Vagina (tissue), 2 donors: ENCODE data around the gene SLCO4C1.

Experiments
- POLR2A ChIP-seq, 2 donors: fragments of 450-650 bp; IDR thresholded peaks; one replicate each; pipeline ENCODE4 v1.6.1; 2017; ENCODE audit warnings: antibody characterized with exemption in 2 of 2, mild to moderate bottlenecking in 2 of 2, moderate library complexity in 2 of 2
- TF ChIP-seq, protein P1 (sequence below), 3 experiments: fragments of 450-650 bp in 2 of 3; fragments of 200-600 bp in 1 of 3; sonication (generic) in 1 of 3; IDR thresholded peaks; one replicate each; pipeline ENCODE4 v1.5.1; 2017 to 2019; ENCODE audit warnings: antibody characterized with exemption in 3 of 3, mild to moderate bottlenecking in 2 of 3, moderate library complexity in 2 of 3

DNA sequence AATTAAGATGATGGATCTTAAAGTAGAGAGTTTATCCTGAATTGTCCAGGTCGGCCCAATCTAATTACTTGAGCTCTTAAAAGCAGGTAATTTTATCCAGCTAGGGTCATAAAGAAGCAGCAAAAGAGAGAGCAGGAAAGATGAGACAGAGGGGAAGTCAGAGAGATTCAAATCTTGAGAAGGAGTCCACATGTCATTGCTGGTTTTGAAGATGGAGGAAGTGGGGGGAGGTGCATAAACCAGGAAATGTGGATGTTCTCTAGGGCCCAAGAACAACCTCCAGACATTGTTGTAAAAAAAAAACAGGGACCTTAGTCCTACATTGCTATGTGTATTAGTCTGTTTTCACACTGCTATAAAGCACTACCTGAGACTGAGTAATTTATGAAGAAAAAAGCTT is 66.4 kb downstream of the SLCO4C1 start:
- TF ChIP-seq, protein P1, sequence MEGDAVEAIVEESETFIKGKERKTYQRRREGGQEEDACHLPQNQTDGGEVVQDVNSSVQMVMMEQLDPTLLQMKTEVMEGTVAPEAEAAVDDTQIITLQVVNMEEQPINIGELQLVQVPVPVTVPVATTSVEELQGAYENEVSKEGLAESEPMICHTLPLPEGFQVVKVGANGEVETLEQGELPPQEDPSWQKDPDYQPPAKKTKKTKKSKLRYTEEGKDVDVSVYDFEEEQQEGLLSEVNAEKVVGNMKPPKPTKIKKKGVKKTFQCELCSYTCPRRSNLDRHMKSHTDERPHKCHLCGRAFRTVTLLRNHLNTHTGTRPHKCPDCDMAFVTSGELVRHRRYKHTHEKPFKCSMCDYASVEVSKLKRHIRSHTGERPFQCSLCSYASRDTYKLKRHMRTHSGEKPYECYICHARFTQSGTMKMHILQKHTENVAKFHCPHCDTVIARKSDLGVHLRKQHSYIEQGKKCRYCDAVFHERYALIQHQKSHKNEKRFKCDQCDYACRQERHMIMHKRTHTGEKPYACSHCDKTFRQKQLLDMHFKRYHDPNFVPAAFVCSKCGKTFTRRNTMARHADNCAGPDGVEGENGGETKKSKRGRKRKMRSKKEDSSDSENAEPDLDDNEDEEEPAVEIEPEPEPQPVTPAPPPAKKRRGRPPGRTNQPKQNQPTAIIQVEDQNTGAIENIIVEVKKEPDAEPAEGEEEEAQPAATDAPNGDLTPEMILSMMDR (IDR thresholded peaks at IDR 0.05): no peak
- no peak for TF ChIP-seq POLR2A (IDR thresholded peaks at IDR 0.05)
